Left cardiac atrium (tissue), 4 donors: ENCODE measurements around the gene EFEMP2. TPM values are rescaled to one million over a fixed set of nuclear protein-coding genes. Genes with fewer than 3 reads are reported as not detected.

Experiments used
- ATAC-seq, 2 donors: fragments of 200-7000 bp; cut with Tn5 transposase; one replicate each; pipeline ENCODE4 v1.9.1; 2020; ENCODE audit warnings: mild to moderate bottlenecking in 2 of 2, moderate library complexity in 2 of 2
- DNase-seq: peaks from one replicate; pipeline ENCODE4 v3.0.0-alpha.2; 2020
- intact Hi-C, 2 donors: fragments of 100-400 bp; cut with DNase I; formaldehyde crosslinking; loops; one replicate each; pipeline versions ENCODE4 v1.14.1 to v1.15.1; 2022 to 2023
- total RNA-seq, 2 donors: library from RNA; stranded (reverse); fragmentation: NEBNext Ultra II Directional; extraction: Animal tissue kit (Norgen Biotek cat#: 25700); gene quantifications; one replicate each; pipeline ENCODE4 v1.2.1, GENCODE V29; 2021
- donor health status: DM: no; HTN: yes; CAD: no.
- donor health status: DM: no; HTN: yes; CAD: no; lungs with severe emphysema.
- donor health status: DM: yes; HTN: yes; CAD: no.
- donor health status: Dilated cardiomyopathy.

Gene EFEMP2
- total RNA-seq, 2 donors from 2014 or later = 98.0 to 103 TPM

DNA sequence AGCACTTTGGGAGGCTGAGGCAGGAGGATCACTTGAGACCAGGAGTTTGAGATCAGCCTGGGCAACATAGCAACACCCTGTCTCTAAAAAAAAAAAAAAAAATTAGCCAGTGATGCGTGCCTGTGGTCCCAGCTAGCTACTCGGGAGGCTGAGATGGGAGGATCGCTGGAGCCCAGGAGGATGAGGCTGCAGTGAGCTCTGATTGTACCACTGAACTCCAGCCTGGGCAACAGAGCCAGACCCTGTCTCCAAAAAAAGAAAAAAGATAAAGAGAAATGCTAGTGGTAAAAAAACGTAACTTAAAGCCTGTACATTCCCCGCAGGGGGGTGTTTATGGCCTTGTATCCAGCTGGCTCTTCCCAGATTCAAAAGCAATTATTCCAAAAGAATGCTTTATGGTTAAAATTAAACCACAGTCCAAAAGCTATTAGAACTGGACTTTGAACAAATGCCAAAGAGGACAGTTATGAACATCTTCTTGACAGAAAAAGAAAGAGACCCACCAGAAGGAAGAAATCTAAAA lies 55.2 kb downstream of the EFEMP2 start:
- DNase-seq = no peak
- no peak for ATAC-seq
- intact Hi-C loops = loop anchor here (2.0 to 5.0 kb wide), 3 partner anchors 35 to 190 kb away; partner anchors contain the start of genes AP5B1 (in 1 of the 2) and KAT5 (in 1 of the 2)

GRCh38 chr11:65816696-65817095 lies 55.9 kb downstream of the EFEMP2 start:
- intact Hi-C loops = loop anchor here (2.0 to 5.0 kb wide), 3 partner anchors 34 to 189 kb away; partner anchors contain the start of genes AP5B1 (in 1 of the 2) and KAT5 (in 1 of the 2)

More at GRCh38 chr11:65816696-65817095, 55.9 kb downstream of the EFEMP2 start:
- DNase-seq (no peak), ATAC-seq (no peak)

Other genes with a start within 250 kb of the EFEMP2 start
- 10 to 100 TPM; 31.7 to 33.0 TPM for gene SIPA1, start 234.7 kb downstream of the EFEMP2 start, total RNA-seq
- 10 to 100 TPM; 36.1 to 56.2 TPM for gene RELA, start 209.9 kb downstream of the EFEMP2 start, total RNA-seq
- gene KAT5, start 160.5 kb downstream of the EFEMP2 start, total RNA-seq = 10 to 100 TPM; 46.6 to 47.3 TPM
- gene RNASEH2C, start 152.0 kb downstream of the EFEMP2 start, total RNA-seq = 10 to 100 TPM; 61.1 to 64.7 TPM
- 10 to 100 TPM in 1 of 2 donors, 1 to 10 TPM in 1; 9.2 to 15.0 TPM for gene AP5B1, start 91.8 kb downstream of the EFEMP2 start, total RNA-seq
- not detected for gene OVOL1, start 85.7 kb downstream of the EFEMP2 start, total RNA-seq
- not detected for gene SNX32, start 38.8 kb downstream of the EFEMP2 start, total RNA-seq
- gene CFL1, start 14.6 kb downstream of the EFEMP2 start, total RNA-seq = 100 to 1,000 TPM; 439 to 554 TPM
- gene MUS81, start 12.4 kb downstream of the EFEMP2 start, total RNA-seq = 10 to 100 TPM; 36.1 to 37.6 TPM
- gene CTSW, start 7.0 kb upstream of the EFEMP2 start, total RNA-seq = 1 to 10 TPM in 1 of 2 donors, under 1 TPM in 1; 0.99 to 2.7 TPM
- 10 to 100 TPM; 37.8 to 44.3 TPM for gene FIBP, start 15.7 kb upstream of the EFEMP2 start, total RNA-seq
- 10 to 100 TPM; 45.8 to 63.5 TPM for gene CCDC85B, start 17.9 kb upstream of the EFEMP2 start, total RNA-seq
- 10 to 100 TPM in 1 of 2 donors, 1 to 10 TPM in 1; 1.3 to 11.1 TPM for gene FOSL1, start 27.6 kb upstream of the EFEMP2 start, total RNA-seq
- gene C11orf68, start 46.3 kb upstream of the EFEMP2 start, total RNA-seq = 10 to 100 TPM; 29.9 to 31.8 TPM
- 10 to 100 TPM; 80.6 to 86.8 TPM for gene DRAP1, start 46.6 kb upstream of the EFEMP2 start, total RNA-seq
- not detected for gene TSGA10IP, start 72.7 kb upstream of the EFEMP2 start, total RNA-seq
- gene SART1, start 88.9 kb upstream of the EFEMP2 start, total RNA-seq = 10 to 100 TPM; 31.2 to 31.6 TPM
- 10 to 100 TPM; 20.7 to 25.1 TPM for gene EIF1AD, start 129.4 kb upstream of the EFEMP2 start, total RNA-seq
- 100 to 1,000 TPM; 186 to 209 TPM for gene BANF1, start 129.7 kb upstream of the EFEMP2 start, total RNA-seq
- gene CST6, start 139.2 kb upstream of the EFEMP2 start, total RNA-seq = 1 to 10 TPM in 1 of 2 donors, under 1 TPM in 1; 0.91 to 2.6 TPM
- gene CATSPER1, start 153.7 kb upstream of the EFEMP2 start, total RNA-seq = under 1 TPM in 1 of 2 donors, not detected in 1; 0.26 TPM
- 1 to 10 TPM; 7.8 to 9.8 TPM for gene GAL3ST3, start 176.4 kb upstream of the EFEMP2 start, total RNA-seq
- 100 to 1,000 TPM in 1 of 2 donors, 10 to 100 TPM in 1; 78.7 to 101 TPM for gene SF3B2, start 179.6 kb upstream of the EFEMP2 start, total RNA-seq
- 10 to 100 TPM; 51.6 to 74.4 TPM for gene PACS1, start 197.5 kb upstream of the EFEMP2 start, total RNA-seq